K562 (cell line): ENCODE data around the gene CLDN34. TPM values are rescaled to one million over a fixed set of nuclear protein-coding genes. Genes with fewer than 3 reads are reported as not detected.

ENCODE experiments used
- ATAC-seq: fragments of 200-7000 bp; cut with Tn5 transposase; 3 replicates; pipeline ENCODE4 v1.9.1; 2020; ENCODE audit warnings: moderate library complexity
- BruUV-seq: library from RNA; stranded (reverse); fragments of 400-500 nt; replicated peaks from 2 replicates; lab custom pipeline; 2021; lab: Mats Ljungman, UMichigan
- CTCF ChIA-PET: fragments of 300-600 bp; formaldehyde crosslinking; extraction: SDS; loops from one replicate; lab custom pipeline; 2021; ENCODE audit warnings: low intra/inter-chr PET ratio; lab: Yijun Ruan, JAX
- POLR2A ChIA-PET: fragments of 300-600, 350-650 bp; sonication (Branson Sonifier 250); formaldehyde crosslinking; extraction: SDS; loops from one replicate; lab custom pipeline; 2021; ENCODE audit warnings: antibody characterized with exemption, inconsistent platforms; lab: Yijun Ruan, JAX
- DNase-seq, 4 experiments: peaks; one replicate each; pipeline versions ENCODE4 v3.0.0 to v3.0.0-alpha.2; 2011 to 2018; ENCODE audit warnings: low spot score in 3 of 4, mixed read lengths in 3 of 4; ENCODE audit errors: extremely low read depth in 1 of 4
- FAIRE-seq: peaks from 2 replicates; lab custom pipeline; 2011; peaks lifted over from hg19 to GRCh38; lab: Jason Lieb, UNC
- H2AFZ ChIP-seq: 2 replicates; pipeline ENCODE4 v1.6.0; 2011; ENCODE audit warnings: low read depth, low read length, control low read depth, inconsistent platforms
- H3K27ac ChIP-seq: fragments of 200-600 bp; 3 replicates; pipeline ENCODE4 v1.8.0; 2011; ENCODE audit warnings: low read depth, mild to moderate bottlenecking, control low read depth, inconsistent platforms, low read length, moderate library complexity, mixed read lengths; ENCODE audit errors: extremely low read depth
- H3K27me3 ChIP-seq, 2 experiments: fragments of 300-600 bp in 1 of 2; 2 replicates in 1 of 2; 3 replicates in 1 of 2; pipeline versions ENCODE4 v1.6.0 to v1.8.0; 2011; ENCODE audit warnings: inconsistent platforms in 2 of 2, low read length in 2 of 2, mild to moderate bottlenecking in 1 of 2, mixed read lengths in 1 of 2, moderate library complexity in 1 of 2; ENCODE audit not compliant: control insufficient read depth in 2 of 2, insufficient read depth in 2 of 2
- H3K36me3 ChIP-seq: fragments of 300-600 bp; 3 replicates; pipeline ENCODE4 v1.8.0; 2011; ENCODE audit warnings: mild to moderate bottlenecking, low read length, inconsistent platforms; ENCODE audit not compliant: control insufficient read depth, insufficient read depth
- H3K4me1 ChIP-seq, 2 experiments: fragments of 200-600 bp in 1 of 2; replicated peaks in 1 of 2; 2 replicates in 1 of 2; 3 replicates in 1 of 2; pipeline versions ENCODE4 v1.5.1 to v1.8.0; 2011; ENCODE audit warnings: inconsistent platforms in 2 of 2, low read length in 2 of 2, mild to moderate bottlenecking in 1 of 2, mixed read lengths in 1 of 2, moderate library complexity in 1 of 2; ENCODE audit not compliant: control insufficient read depth in 2 of 2, insufficient read depth in 2 of 2
- H3K4me2 ChIP-seq: 2 replicates; pipeline ENCODE4 v1.6.1; 2011; ENCODE audit warnings: low read length, control low read depth, inconsistent platforms, mixed read lengths; ENCODE audit not compliant: insufficient read depth
- H3K4me3 ChIP-seq: fragments of 200-600 bp; sonication (generic), shearing (Covaris generic); 2 replicates; pipeline ENCODE4 v1.5.1; 2016; ENCODE audit warnings: control low read depth, inconsistent platforms
- H3K79me2 ChIP-seq: fragments of 200-600 bp; 3 replicates; pipeline ENCODE4 v1.8.0; 2011; ENCODE audit warnings: low read length, inconsistent platforms; ENCODE audit not compliant: control insufficient read depth, insufficient read depth
- H3K9ac ChIP-seq, 2 experiments: 2 replicates each; pipeline versions ENCODE4 v1.6.0 to v1.6.1; 2011; ENCODE audit warnings: low read depth in 2 of 2, low read length in 2 of 2, control low read depth in 1 of 2, inconsistent platforms in 1 of 2, mild to moderate bottlenecking in 1 of 2, mixed read lengths in 1 of 2; ENCODE audit not compliant: insufficient read depth in 1 of 2
- H3K9me1 ChIP-seq: one replicate; pipeline ENCODE4 v1.6.0; 2011; ENCODE audit warnings: inconsistent platforms, mild to moderate bottlenecking, low read length, moderate library complexity; ENCODE audit not compliant: control insufficient read depth, insufficient read depth
- H3K9me3 ChIP-seq: replicated peaks from 2 replicates; pipeline ENCODE4 v1.5.1; 2011; ENCODE audit warnings: low read depth, low read length, inconsistent platforms; ENCODE audit not compliant: control insufficient read depth, insufficient read depth
- H4K20me1 ChIP-seq: replicated peaks from 2 replicates; pipeline ENCODE4 v1.6.1; 2011; ENCODE audit warnings: low read length, inconsistent platforms, mixed read lengths; ENCODE audit not compliant: control insufficient read depth, insufficient read depth
- CAMTA2 ChIP-seq: fragments of 250-450 bp; sonication (Bioruptor Pico); conservative IDR thresholded peaks from 2 replicates; pipeline ENCODE4 v1.5.1; 2022
- CBX8 ChIP-seq: fragments of 200-600 bp; sonication (generic); IDR thresholded peaks from 2 replicates; pipeline ENCODE4 v1.6.1; 2012; ENCODE audit warnings: borderline replicate concordance, mixed run types, low read depth, mild to moderate bottlenecking, moderate library complexity, mixed read lengths, low read length, control low read depth, inconsistent platforms; ENCODE audit not compliant: poor library complexity, severe bottlenecking; ENCODE audit errors: extremely low read depth
- FOSL1 ChIP-seq: fragments of 200-800 bp; sonication (Bioruptor generic); conservative IDR thresholded peaks from 2 replicates; pipeline ENCODE4 v1.6.1; 2016; ENCODE audit warnings: missing genetic modification characterization, missing compliant biosample characterization
- MCM2 ChIP-seq: fragments of 450-650 bp; IDR thresholded peaks from 2 replicates; pipeline ENCODE4 v1.6.1; 2017; ENCODE audit warnings: low read depth, mild to moderate bottlenecking
- NFIC ChIP-seq: fragments of 450-650 bp; IDR thresholded peaks from 2 replicates; pipeline ENCODE4 v1.6.1; 2017; ENCODE audit warnings: mild to moderate bottlenecking, inconsistent platforms
- NR3C1 ChIP-seq: sonication (generic); formaldehyde crosslinking; IDR thresholded peaks from 2 replicates; pipeline ENCODE4 v1.8.1; 2022; ENCODE audit warnings: missing genetic modification reagents
- PHF21A ChIP-seq: fragments of 450-650 bp; IDR thresholded peaks from 2 replicates; pipeline ENCODE4 v1.6.1; 2017; ENCODE audit warnings: low read depth, borderline replicate concordance
- RAD21 ChIP-seq, 2 experiments: fragments of 250-450 bp in 1 of 2; fragments of 450-650 bp in 1 of 2; sonication (Bioruptor Pico) in 1 of 2; formaldehyde crosslinking in 1 of 2; IDR thresholded peaks in 1 of 2; conservative IDR thresholded peaks in 1 of 2; 2 replicates each; pipeline versions ENCODE4 v1.4.0 to v1.8.0; 2020 to 2022; ENCODE audit warnings: mild to moderate bottlenecking in 2 of 2, moderate library complexity in 1 of 2
- RFX7 ChIP-seq: fragments of 250-450 bp; sonication (Bioruptor Pico); IDR thresholded peaks from 2 replicates; pipeline ENCODE4 v1.5.1; 2021; ENCODE audit warnings: mild to moderate bottlenecking
- SAFB2 ChIP-seq: fragments of 200-400 bp; formaldehyde crosslinking; IDR thresholded peaks from 2 replicates; pipeline ENCODE4 v1.6.1; 2018; ENCODE audit warnings: borderline replicate concordance, low read length, low read depth, moderate library complexity; ENCODE audit not compliant: severe bottlenecking
- TAF1 ChIP-seq: IDR thresholded peaks from 2 replicates; pipeline ENCODE4 v1.6.1; 2011; ENCODE audit warnings: mild to moderate bottlenecking, low read length, moderate library complexity; ENCODE audit not compliant: insufficient read depth, control insufficient read depth, severe bottlenecking; ENCODE audit errors: extremely low read depth
- TAF9B ChIP-seq: fragments of 450-650 bp; IDR thresholded peaks from 2 replicates; pipeline ENCODE4 v1.6.1; 2018; ENCODE audit warnings: mild to moderate bottlenecking; ENCODE audit not compliant: partially characterized antibody
- WHSC1 ChIP-seq: IDR thresholded peaks from one replicate; pipeline ENCODE4 v1.6.1; 2012; ENCODE audit warnings: low read length, control low read depth, inconsistent platforms
- ZNF785 ChIP-seq: fragments of 250-450 bp; sonication (Bioruptor Pico); IDR thresholded peaks from 2 replicates; pipeline ENCODE4 v1.4.0; 2020; ENCODE audit warnings: mild to moderate bottlenecking
- ZZZ3 ChIP-seq: fragments of 450-650 bp; IDR thresholded peaks from 2 replicates; pipeline ENCODE4 v1.6.1; 2016; ENCODE audit warnings: antibody characterized with exemption, mild to moderate bottlenecking, moderate library complexity
- WGBS: fragments of 100-300 bp; shearing (Covaris generic); methylation state at CpG from one replicate; pipeline ENCODE4 v1.1.6; 2016; ENCODE audit warnings: low coverage, mixed read lengths; ENCODE audit not compliant: insufficient coverage; ENCODE audit errors: missing lambda C conversion rate; 5-methylcytosine and 5-hydroxymethylcytosine counted together
- in situ Hi-C: fragments of 300-500 bp; cut with MboI; formaldehyde crosslinking; loops from 4 replicates; pipeline ENCODE4 v1.15.0; 2018; ENCODE audit warnings: inconsistent platforms, mixed read lengths
- intact Hi-C: fragments of 100-400 bp; cut with micrococcal nuclease; formaldehyde crosslinking; loops from 2 replicates; pipeline ENCODE4 v1.14.2; 2022
- polyA plus RNA-seq, 8 experiments: library from polyadenylated mRNA; depleted of rRNA in 4 of 8; stranded (reverse) in 5 of 8; unstranded in 3 of 8; fragments of >200 nt; fragmentation: Nextera tagmentation in 2 of 8; fragmentation: Illumina TruSeq in 1 of 8; extraction: Ambion mirVana in 2 of 8; extraction: Trizol in 1 of 8; gene quantifications; 2 replicates each; pipeline versions ENCODE4 v1.2.1 to v1.2.3, GENCODE V29; 2011 to 2014; ENCODE audit warnings: inconsistent platforms in 1 of 8, missing spikeins in 1 of 8
- total RNA-seq, 7 experiments: library from RNA; depleted of rRNA in 6 of 7; stranded (reverse); fragments of >200 nt in 6 of 7; fragmentation: Illumina TruSeq in 2 of 7; extraction: Trizol in 2 of 7; gene quantifications; 2 replicates each; pipeline versions ENCODE4 v1.2.1 to v1.2.3, GENCODE V29; 2011 to 2021; ENCODE audit warnings: low replicate concordance in 1 of 7
- TF ChIP-seq, protein P1 (sequence below): sonication (generic); formaldehyde crosslinking; IDR thresholded peaks from 2 replicates; pipeline ENCODE4 v1.5.0; 2020; ENCODE audit warnings: missing genetic modification reagents
- TF ChIP-seq, protein P2 (sequence below): fragments of 200-400 bp; formaldehyde crosslinking; IDR thresholded peaks from 2 replicates; pipeline ENCODE4 v1.6.1; 2017; ENCODE audit warnings: mild to moderate bottlenecking, low read depth, low read length, moderate library complexity
- TF ChIP-seq, protein P3 (sequence below): conservative IDR thresholded peaks from 2 replicates; pipeline ENCODE4 v1.6.1; 2011; ENCODE audit warnings: low read depth, mild to moderate bottlenecking, low read length; ENCODE audit not compliant: control insufficient read depth

The CLDN34 gene
- total and polyA plus RNA-seq, 9 of the 15 experiments (the other 6 are each of a cell fraction or from before 2014, with no cell fraction given), result not detected

DNA sequence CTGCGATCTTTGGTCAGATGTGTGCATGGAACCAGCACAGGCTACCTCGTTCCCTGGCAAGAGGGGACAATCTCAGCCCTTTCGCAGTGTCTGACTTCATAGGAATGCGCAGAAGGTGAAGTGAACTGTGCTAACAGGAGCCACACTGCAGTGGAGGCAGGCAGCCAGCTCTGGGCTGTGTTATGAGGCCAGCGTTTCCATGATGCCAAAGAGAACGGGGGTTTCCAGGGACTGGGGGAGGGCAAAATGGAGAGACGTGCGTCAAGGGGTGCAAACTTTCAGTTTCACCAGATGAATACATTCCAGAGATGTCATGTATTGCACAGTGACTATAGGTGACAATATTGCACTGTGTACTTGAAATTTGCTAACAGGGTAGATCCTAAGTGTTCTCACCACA lies 30.4 kb downstream of the CLDN34 start (continued):
- TF ChIP-seq, protein P1, sequence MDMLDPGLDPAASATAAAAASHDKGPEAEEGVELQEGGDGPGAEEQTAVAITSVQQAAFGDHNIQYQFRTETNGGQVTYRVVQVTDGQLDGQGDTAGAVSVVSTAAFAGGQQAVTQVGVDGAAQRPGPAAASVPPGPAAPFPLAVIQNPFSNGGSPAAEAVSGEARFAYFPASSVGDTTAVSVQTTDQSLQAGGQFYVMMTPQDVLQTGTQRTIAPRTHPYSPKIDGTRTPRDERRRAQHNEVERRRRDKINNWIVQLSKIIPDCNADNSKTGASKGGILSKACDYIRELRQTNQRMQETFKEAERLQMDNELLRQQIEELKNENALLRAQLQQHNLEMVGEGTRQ (CRISPR knock-in tag), result no peak
- no peak for TF ChIP-seq WHSC1
- TF ChIP-seq, all 486 proteins: peak for 0

DNA sequence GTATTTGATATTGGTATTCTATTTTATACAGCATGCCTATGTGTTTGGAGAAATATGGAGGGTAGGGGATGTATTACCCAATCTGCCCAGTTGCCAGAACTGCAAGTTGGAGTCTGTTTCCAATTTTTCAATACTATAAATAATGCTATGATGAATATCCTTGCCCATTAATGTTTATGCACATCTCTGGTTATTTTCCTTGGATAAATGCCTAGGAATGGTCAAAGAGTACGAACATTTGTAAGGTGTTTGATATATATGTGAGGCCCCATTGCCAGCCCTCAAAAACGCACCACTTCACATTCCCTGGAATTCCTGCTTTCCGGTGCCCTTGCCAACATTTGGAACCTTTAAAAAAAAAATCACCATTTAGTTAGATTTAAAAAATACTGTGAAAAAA lies 34.3 kb downstream of the CLDN34 start:
- Histone ChIP-seq H3K27ac (no peak overlapping the region), H3K4me2 (no peak overlapping the region), H3K9me3 (no peaks in the 10 kb centered on the region), H3K4me3 (no peak overlapping the region), H3K9ac (no peak overlapping the region), H2AFZ (no peak overlapping the region), H3K27me3 (no peaks in the 10 kb centered on the region), H3K9me1 (no peaks in the 10 kb centered on the region), H3K4me1 (no peaks in the 10 kb centered on the region; a peak in 1 of 5 replicates), H3K36me3 (no peaks in the 10 kb centered on the region), H4K20me1 (no peaks in the 10 kb centered on the region), H3K79me2 (no peaks in the 10 kb centered on the region)
- ATAC-seq (no peak), DNase-seq (no peak), FAIRE-seq (no peak)
- WGBS, result 0% methylated on average over 3 of the region's 3 CpGs
- in situ Hi-C loops, result no loop called here
- intact Hi-C loops, result no loop called here
- CTCF ChIA-PET, result interaction anchor here (0.6 to 1.0 kb wide), 2 partner anchors 116 to 118 kb away, joined by 3 to 4 read pairs; no protein-coding TSS in a partner anchor
- POLR2A ChIA-PET, result no interaction called here
- no TSS peak for BruUV-seq
- TF ChIP-seq ZZZ3, result no peak
- TF ChIP-seq NFIC, result no peak
- TF ChIP-seq NR3C1 (CRISPR knock-in tag), result no peak
- no peak for TF ChIP-seq FOSL1
- TF ChIP-seq CAMTA2 (CRISPR knock-in tag), result no peak
- no peak for TF ChIP-seq TAF9B
- TF ChIP-seq, protein P2, sequence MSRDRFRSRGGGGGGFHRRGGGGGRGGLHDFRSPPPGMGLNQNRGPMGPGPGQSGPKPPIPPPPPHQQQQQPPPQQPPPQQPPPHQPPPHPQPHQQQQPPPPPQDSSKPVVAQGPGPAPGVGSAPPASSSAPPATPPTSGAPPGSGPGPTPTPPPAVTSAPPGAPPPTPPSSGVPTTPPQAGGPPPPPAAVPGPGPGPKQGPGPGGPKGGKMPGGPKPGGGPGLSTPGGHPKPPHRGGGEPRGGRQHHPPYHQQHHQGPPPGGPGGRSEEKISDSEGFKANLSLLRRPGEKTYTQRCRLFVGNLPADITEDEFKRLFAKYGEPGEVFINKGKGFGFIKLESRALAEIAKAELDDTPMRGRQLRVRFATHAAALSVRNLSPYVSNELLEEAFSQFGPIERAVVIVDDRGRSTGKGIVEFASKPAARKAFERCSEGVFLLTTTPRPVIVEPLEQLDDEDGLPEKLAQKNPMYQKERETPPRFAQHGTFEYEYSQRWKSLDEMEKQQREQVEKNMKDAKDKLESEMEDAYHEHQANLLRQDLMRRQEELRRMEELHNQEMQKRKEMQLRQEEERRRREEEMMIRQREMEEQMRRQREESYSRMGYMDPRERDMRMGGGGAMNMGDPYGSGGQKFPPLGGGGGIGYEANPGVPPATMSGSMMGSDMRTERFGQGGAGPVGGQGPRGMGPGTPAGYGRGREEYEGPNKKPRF, result no peak
- TF ChIP-seq CBX8, result no peak
- TF ChIP-seq, protein P3, sequence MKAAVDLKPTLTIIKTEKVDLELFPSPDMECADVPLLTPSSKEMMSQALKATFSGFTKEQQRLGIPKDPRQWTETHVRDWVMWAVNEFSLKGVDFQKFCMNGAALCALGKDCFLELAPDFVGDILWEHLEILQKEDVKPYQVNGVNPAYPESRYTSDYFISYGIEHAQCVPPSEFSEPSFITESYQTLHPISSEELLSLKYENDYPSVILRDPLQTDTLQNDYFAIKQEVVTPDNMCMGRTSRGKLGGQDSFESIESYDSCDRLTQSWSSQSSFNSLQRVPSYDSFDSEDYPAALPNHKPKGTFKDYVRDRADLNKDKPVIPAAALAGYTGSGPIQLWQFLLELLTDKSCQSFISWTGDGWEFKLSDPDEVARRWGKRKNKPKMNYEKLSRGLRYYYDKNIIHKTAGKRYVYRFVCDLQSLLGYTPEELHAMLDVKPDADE, result no peak
- no peak for TF ChIP-seq TAF1
- no peak for TF ChIP-seq RFX7 (CRISPR knock-in tag)
- no peak for TF ChIP-seq PHF21A
- TF ChIP-seq MCM2, result no peak
- TF ChIP-seq ZNF785 (CRISPR knock-in tag), result no peak
- TF ChIP-seq SAFB2, result no peak
- no peak for TF ChIP-seq RAD21 (CRISPR knock-in tag; conservative IDR thresholded peaks at IDR 0.05 in 1 of 2, IDR thresholded peaks at IDR 0.05 in 1 of 2)
